GM23338 (cell line): ENCODE data around the gene ORAI1. TPM values are rescaled to one million over a fixed set of nuclear protein-coding genes. Genes with fewer than 3 reads are reported as not detected.

ENCODE experiments used
- ATAC-seq: fragments of 200-7000 bp; cut with Tn5 transposase; 3 replicates; pipeline ENCODE4 v1.9.1; 2020
- DNase-seq: peaks from one replicate; pipeline ENCODE4 v3.0.0-alpha.2; 2015; ENCODE audit warnings: low spot score
- H2AFZ ChIP-seq: fragments of 200-600 bp; sonication (generic); 2 replicates; pipeline ENCODE4 v1.8.0; 2016; ENCODE audit warnings: antibody characterized with exemption, mild to moderate bottlenecking, moderate library complexity
- H3F3A ChIP-seq: fragments of 200-600 bp; sonication (generic); replicated peaks from 2 replicates; pipeline ENCODE4 v1.8.0; 2017; ENCODE audit warnings: antibody characterized with exemption, mixed run types, low read depth
- H3K27ac ChIP-seq: fragments of 200-600 bp; sonication (generic); 2 replicates; pipeline ENCODE4 v1.6.1; 2016; ENCODE audit warnings: low read depth
- H3K27me3 ChIP-seq: fragments of 200-600 bp; sonication (generic); 2 replicates; pipeline ENCODE4 v1.8.0; 2016; ENCODE audit warnings: mild to moderate bottlenecking, mixed run types, moderate library complexity; ENCODE audit not compliant: insufficient read depth
- H3K36me3 ChIP-seq: fragments of 200-600 bp; sonication (generic); 2 replicates; pipeline ENCODE4 v1.8.0; 2016; ENCODE audit warnings: mild to moderate bottlenecking; ENCODE audit not compliant: insufficient read depth
- H3K4me1 ChIP-seq: fragments of 200-600 bp; sonication (generic); 2 replicates; pipeline ENCODE4 v1.8.0; 2016; ENCODE audit warnings: mild to moderate bottlenecking, moderate library complexity; ENCODE audit not compliant: insufficient read depth
- H3K4me2 ChIP-seq: fragments of 200-600 bp; sonication (generic); 2 replicates; pipeline ENCODE4 v1.7.1; 2017; ENCODE audit warnings: mixed run types
- H3K4me3 ChIP-seq: fragments of 200-600 bp; sonication (generic); 2 replicates; pipeline ENCODE4 v1.6.1; 2016; ENCODE audit warnings: mixed run types
- H3K79me2 ChIP-seq: fragments of 200-600 bp; sonication (generic); replicated peaks from 2 replicates; pipeline ENCODE4 v1.8.0; 2017; ENCODE audit warnings: mild to moderate bottlenecking; ENCODE audit not compliant: insufficient read depth
- H3K9me2 ChIP-seq: fragments of 200-600 bp; sonication (generic); 2 replicates; pipeline ENCODE4 v1.8.0; 2017; ENCODE audit not compliant: insufficient read depth
- H4K20me1 ChIP-seq: fragments of 200-600 bp; sonication (generic); replicated peaks from 2 replicates; pipeline ENCODE4 v1.8.0; 2017; ENCODE audit warnings: mild to moderate bottlenecking; ENCODE audit not compliant: insufficient read depth
- H3K27ac Mint-ChIP-seq: 2 replicates; pipeline ENCODE4 v1.8.0; 2020; ENCODE audit warnings: inconsistent platforms, mild to moderate bottlenecking, moderate library complexity, mixed read lengths
- H3K27me3 Mint-ChIP-seq: 3 replicates; pipeline ENCODE4 v1.8.0; 2022; ENCODE audit warnings: low read depth, mild to moderate bottlenecking, moderate library complexity, mixed read lengths, inconsistent platforms; ENCODE audit not compliant: insufficient read depth, poor library complexity
- H3K36me3 Mint-ChIP-seq: 3 replicates; pipeline ENCODE4 v1.8.0; 2021; ENCODE audit warnings: low read depth, mild to moderate bottlenecking, inconsistent platforms, moderate library complexity, mixed read lengths
- H3K4me1 Mint-ChIP-seq: 3 replicates; pipeline ENCODE4 v1.8.0; 2020; ENCODE audit warnings: mild to moderate bottlenecking, inconsistent platforms, mixed read lengths
- H3K4me3 Mint-ChIP-seq: 3 replicates; pipeline ENCODE4 v1.8.0; 2021; ENCODE audit warnings: moderate library complexity, mild to moderate bottlenecking, inconsistent platforms, mixed read lengths
- H3K9me3 Mint-ChIP-seq: 3 replicates; pipeline ENCODE4 v1.8.0; 2020; ENCODE audit warnings: moderate library complexity, mild to moderate bottlenecking, inconsistent platforms, mixed read lengths
- CREB1 ChIP-seq: fragments of 250-450 bp; sonication (Bioruptor Pico); IDR thresholded peaks from 2 replicates; pipeline ENCODE4 v1.5.0; 2020; ENCODE audit warnings: low read depth, mild to moderate bottlenecking, moderate library complexity
- EZH2 ChIP-seq: fragments of 200-600 bp; sonication (generic); IDR thresholded peaks from one replicate; pipeline ENCODE4 v1.8.0; 2017; ENCODE audit warnings: antibody characterized with exemption, mild to moderate bottlenecking, low read depth; ENCODE audit not compliant: unreplicated experiment
- EZH2phosphoT487 ChIP-seq: fragments of 200-600 bp; sonication (generic); IDR thresholded peaks from one replicate; pipeline ENCODE4 v1.8.1; 2018; ENCODE audit warnings: antibody characterized with exemption; ENCODE audit not compliant: unreplicated experiment
- JUNB ChIP-seq: IDR thresholded peaks from one replicate; pipeline ENCODE4 v1.6.1; 2016; ENCODE audit warnings: antibody characterized with exemption; ENCODE audit not compliant: unreplicated experiment
- NANOG ChIP-seq: IDR thresholded peaks from 2 replicates; pipeline ENCODE4 v1.6.1; 2016; ENCODE audit warnings: antibody characterized with exemption, borderline replicate concordance
- POLR2AphosphoS5 ChIP-seq: IDR thresholded peaks from 2 replicates; pipeline ENCODE4 v1.6.1; 2016; ENCODE audit warnings: antibody characterized with exemption, low read depth
- STAT1 ChIP-seq: IDR thresholded peaks from one replicate; pipeline ENCODE4 v1.6.1; 2016; ENCODE audit warnings: antibody characterized with exemption; ENCODE audit not compliant: unreplicated experiment
- ZNF114 ChIP-seq: fragments of 250-450 bp; sonication (Bioruptor Pico); IDR thresholded peaks from 2 replicates; pipeline ENCODE4 v1.5.0; 2020; ENCODE audit warnings: mild to moderate bottlenecking, moderate library complexity
- ZNF331 ChIP-seq: fragments of 250-450 bp; sonication (Bioruptor Pico); IDR thresholded peaks from 2 replicates; pipeline ENCODE4 v1.5.0; 2020; ENCODE audit warnings: low read depth, mild to moderate bottlenecking, moderate library complexity
- polyA plus RNA-seq: library from polyadenylated mRNA; unstranded; fragments of >200 nt; fragmentation: Nextera tagmentation; extraction: Ambion mirVana; gene quantifications from 2 replicates; pipeline ENCODE4 v1.2.1, GENCODE V29; 2016
- total RNA-seq: library from RNA; depleted of rRNA; stranded (reverse); fragments of >200 nt; shearing (Covaris generic); gene quantifications from 2 replicates; pipeline ENCODE4 v1.2.3, GENCODE V29; 2014
- TF ChIP-seq, protein P1 (sequence below), 2 experiments: fragments of 200-600 bp in 1 of 2; sonication (generic) in 1 of 2; conservative IDR thresholded peaks; 2 replicates each; pipeline versions ENCODE4 v1.5.1 to v1.6.1; 2016 to 2017; ENCODE audit warnings: antibody characterized with exemption in 2 of 2, low read depth in 2 of 2, mild to moderate bottlenecking in 2 of 2, moderate library complexity in 1 of 2
- TF ChIP-seq, protein P2 (sequence below): fragments of 250-450 bp; sonication (Bioruptor Pico); IDR thresholded peaks from 2 replicates; pipeline ENCODE4 v1.5.0; 2020; ENCODE audit warnings: mild to moderate bottlenecking, moderate library complexity
- TF ChIP-seq, protein P3 (sequence below): IDR thresholded peaks from 2 replicates; pipeline ENCODE4 v1.6.1; 2016; ENCODE audit warnings: antibody characterized with exemption

ORAI1 gene
- total and polyA plus RNA-seq, 2 experiments from 2014 or later = 23.7 to 32.0 TPM

DNA sequence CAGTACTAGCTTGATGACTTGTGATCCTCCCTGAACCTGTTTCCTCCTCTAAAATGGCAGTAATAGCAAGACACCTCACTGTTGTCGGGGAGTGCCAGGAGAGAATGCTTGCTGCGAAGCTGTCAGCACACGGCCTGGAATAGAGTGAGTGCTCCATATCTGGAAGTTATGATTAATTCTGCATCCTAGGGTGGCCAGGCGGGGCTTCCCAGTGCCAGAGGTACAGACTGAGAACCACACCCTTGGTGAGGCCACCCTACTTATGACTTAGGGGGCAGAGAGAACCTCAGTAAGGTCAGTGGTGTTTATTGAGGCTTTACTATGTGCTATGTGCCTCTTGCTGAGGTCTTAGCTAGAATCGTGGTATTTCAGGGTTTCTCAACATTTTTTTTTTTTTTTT lies 23.0 kb downstream of the ORAI1 start:
- Mint-ChIP-seq H3K27ac (no peak overlapping the region), H3K27me3 (peaks cover 9% of the 10 kb centered on the region), H3K4me1 (peaks cover 2% of the 10 kb centered on the region; the same call in 2 of the 3 replicates), H3K36me3 (peaks cover 3% of the 10 kb centered on the region; the same call in 1 of the 3 replicates), H3K9me3 (no peaks in the 10 kb centered on the region), H3K4me3 (no peak overlapping the region; the same call in 2 of the 3 replicates)
- H3K27me3 ChIP-seq = no peaks in the 10 kb centered on the region
- 0 out of 2 replicates have a peak, but pooled peaks cover 3% of the 10 kb centered on the region for H3F3A ChIP-seq
- no peak overlapping the region for H3K4me2 ChIP-seq
- H3K36me3 ChIP-seq = no peaks in the 10 kb centered on the region
- no peak overlapping the region for H3K4me3 ChIP-seq
- no peaks in the 10 kb centered on the region for H3K4me1 ChIP-seq
- TF ChIP-seq ZNF331 (no peak), STAT1 (no peak)
- TF ChIP-seq, protein P1, sequence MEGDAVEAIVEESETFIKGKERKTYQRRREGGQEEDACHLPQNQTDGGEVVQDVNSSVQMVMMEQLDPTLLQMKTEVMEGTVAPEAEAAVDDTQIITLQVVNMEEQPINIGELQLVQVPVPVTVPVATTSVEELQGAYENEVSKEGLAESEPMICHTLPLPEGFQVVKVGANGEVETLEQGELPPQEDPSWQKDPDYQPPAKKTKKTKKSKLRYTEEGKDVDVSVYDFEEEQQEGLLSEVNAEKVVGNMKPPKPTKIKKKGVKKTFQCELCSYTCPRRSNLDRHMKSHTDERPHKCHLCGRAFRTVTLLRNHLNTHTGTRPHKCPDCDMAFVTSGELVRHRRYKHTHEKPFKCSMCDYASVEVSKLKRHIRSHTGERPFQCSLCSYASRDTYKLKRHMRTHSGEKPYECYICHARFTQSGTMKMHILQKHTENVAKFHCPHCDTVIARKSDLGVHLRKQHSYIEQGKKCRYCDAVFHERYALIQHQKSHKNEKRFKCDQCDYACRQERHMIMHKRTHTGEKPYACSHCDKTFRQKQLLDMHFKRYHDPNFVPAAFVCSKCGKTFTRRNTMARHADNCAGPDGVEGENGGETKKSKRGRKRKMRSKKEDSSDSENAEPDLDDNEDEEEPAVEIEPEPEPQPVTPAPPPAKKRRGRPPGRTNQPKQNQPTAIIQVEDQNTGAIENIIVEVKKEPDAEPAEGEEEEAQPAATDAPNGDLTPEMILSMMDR (conservative IDR thresholded peaks at IDR 0.05; ENCODE audit: low read depth in 2 of 2) = no peak
- ATAC-seq (no peak), DNase-seq (no peak)
- H3K9me2 ChIP-seq = no peaks in the 10 kb centered on the region
- no peaks in the 10 kb centered on the region for H3K79me2 ChIP-seq
- H2AFZ ChIP-seq = no peak overlapping the region
- H4K20me1 ChIP-seq = no peaks in the 10 kb centered on the region
- no peak overlapping the region for H3K27ac ChIP-seq

DNA sequence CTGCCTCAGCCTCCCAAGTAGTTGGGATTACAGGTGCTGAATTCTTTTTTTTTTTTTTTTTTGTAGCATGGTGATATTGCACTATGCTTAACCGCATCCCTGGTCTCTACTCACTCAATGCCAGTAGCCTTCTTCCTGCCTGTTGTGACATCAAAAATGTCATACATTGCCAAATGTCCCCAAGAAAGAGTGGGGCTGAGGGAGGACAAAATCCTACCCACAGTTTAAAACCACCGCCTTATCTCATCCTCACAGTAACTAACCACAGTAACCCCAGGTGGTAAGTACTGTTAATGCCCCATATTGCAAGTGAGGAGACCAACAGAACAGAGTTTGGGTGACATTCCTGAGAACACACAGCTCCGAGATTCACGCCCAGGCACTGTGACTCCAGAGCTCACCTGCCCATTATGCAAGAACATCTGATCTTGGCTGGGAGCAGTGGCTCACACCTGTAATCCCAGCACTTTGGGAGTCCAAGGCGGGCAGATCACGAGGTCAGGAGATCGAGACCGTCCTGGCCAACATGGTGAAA lies 23.6 kb downstream of the ORAI1 start:
- Histone ChIP-seq H3K27me3 (no peaks in the 10 kb centered on the region), H4K20me1 (no peaks in the 10 kb centered on the region), H3K79me2 (no peaks in the 10 kb centered on the region), H3K4me2 (no peak overlapping the region), H3K36me3 (no peaks in the 10 kb centered on the region), H3K27ac (no peak overlapping the region), H3K4me1 (no peaks in the 10 kb centered on the region), H2AFZ (no peak overlapping the region), H3F3A (0 out of 2 replicates have a peak, but pooled peaks cover 3% of the 10 kb centered on the region), H3K4me3 (no peak overlapping the region), H3K9me2 (no peaks in the 10 kb centered on the region)
- ATAC-seq (no peak), DNase-seq (no peak)
- H3K4me3 Mint-ChIP-seq = no peak overlapping the region
- H3K36me3 Mint-ChIP-seq = peaks cover 3% of the 10 kb centered on the region; the same call in 1 of the 3 replicates
- H3K27ac Mint-ChIP-seq = no peak overlapping the region
- no peaks in the 10 kb centered on the region for H3K9me3 Mint-ChIP-seq
- H3K27me3 Mint-ChIP-seq = peaks cover 11% of the 10 kb centered on the region
- peaks cover 4% of the 10 kb centered on the region; the same call in 2 of the 3 replicates for H3K4me1 Mint-ChIP-seq
- TF ChIP-seq EZH2phosphoT487 = no peak
- no peak for TF ChIP-seq ZNF114
- TF ChIP-seq, protein P2, sequence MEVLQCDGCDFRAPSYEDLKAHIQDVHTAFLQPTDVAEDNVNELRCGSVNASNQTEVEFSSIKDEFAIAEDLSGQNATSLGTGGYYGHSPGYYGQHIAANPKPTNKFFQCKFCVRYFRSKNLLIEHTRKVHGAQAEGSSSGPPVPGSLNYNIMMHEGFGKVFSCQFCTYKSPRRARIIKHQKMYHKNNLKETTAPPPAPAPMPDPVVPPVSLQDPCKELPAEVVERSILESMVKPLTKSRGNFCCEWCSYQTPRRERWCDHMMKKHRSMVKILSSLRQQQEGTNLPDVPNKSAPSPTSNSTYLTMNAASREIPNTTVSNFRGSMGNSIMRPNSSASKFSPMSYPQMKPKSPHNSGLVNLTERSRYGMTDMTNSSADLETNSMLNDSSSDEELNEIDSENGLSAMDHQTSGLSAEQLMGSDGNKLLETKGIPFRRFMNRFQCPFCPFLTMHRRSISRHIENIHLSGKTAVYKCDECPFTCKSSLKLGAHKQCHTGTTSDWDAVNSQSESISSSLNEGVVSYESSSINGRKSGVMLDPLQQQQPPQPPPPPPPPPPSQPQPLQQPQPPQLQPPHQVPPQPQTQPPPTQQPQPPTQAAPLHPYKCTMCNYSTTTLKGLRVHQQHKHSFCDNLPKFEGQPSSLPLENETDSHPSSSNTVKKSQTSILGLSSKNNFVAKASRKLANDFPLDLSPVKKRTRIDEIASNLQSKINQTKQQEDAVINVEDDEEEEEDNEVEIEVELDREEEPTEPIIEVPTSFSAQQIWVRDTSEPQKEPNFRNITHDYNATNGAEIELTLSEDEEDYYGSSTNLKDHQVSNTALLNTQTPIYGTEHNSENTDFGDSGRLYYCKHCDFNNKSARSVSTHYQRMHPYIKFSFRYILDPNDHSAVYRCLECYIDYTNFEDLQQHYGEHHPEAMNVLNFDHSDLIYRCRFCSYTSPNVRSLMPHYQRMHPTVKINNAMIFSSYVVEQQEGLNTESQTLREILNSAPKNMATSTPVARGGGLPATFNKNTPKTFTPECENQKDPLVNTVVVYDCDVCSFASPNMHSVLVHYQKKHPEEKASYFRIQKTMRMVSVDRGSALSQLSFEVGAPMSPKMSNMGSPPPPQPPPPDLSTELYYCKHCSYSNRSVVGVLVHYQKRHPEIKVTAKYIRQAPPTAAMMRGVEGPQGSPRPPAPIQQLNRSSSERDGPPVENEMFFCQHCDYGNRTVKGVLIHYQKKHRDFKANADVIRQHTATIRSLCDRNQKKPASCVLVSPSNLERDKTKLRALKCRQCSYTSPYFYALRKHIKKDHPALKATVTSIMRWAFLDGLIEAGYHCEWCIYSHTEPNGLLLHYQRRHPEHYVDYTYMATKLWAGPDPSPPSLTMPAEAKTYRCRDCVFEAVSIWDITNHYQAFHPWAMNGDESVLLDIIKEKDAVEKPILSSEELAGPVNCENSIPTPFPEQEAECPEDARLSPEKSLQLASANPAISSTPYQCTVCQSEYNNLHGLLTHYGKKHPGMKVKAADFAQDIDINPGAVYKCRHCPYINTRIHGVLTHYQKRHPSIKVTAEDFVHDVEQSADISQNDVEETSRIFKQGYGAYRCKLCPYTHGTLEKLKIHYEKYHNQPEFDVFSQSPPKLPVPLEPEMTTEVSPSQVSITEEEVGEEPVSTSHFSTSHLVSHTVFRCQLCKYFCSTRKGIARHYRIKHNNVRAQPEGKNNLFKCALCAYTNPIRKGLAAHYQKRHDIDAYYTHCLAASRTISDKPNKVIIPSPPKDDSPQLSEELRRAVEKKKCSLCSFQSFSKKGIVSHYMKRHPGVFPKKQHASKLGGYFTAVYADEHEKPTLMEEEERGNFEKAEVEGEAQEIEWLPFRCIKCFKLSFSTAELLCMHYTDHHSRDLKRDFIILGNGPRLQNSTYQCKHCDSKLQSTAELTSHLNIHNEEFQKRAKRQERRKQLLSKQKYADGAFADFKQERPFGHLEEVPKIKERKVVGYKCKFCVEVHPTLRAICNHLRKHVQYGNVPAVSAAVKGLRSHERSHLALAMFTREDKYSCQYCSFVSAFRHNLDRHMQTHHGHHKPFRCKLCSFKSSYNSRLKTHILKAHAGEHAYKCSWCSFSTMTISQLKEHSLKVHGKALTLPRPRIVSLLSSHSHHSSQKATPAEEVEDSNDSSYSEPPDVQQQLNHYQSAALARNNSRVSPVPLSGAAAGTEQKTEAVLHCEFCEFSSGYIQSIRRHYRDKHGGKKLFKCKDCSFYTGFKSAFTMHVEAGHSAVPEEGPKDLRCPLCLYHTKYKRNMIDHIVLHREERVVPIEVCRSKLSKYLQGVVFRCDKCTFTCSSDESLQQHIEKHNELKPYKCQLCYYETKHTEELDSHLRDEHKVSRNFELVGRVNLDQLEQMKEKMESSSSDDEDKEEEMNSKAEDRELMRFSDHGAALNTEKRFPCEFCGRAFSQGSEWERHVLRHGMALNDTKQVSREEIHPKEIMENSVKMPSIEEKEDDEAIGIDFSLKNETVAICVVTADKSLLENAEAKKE = no peak
- no peak for TF ChIP-seq EZH2
- TF ChIP-seq POLR2AphosphoS5 = no peak
- TF ChIP-seq NANOG = no peak
- TF ChIP-seq, protein P3, sequence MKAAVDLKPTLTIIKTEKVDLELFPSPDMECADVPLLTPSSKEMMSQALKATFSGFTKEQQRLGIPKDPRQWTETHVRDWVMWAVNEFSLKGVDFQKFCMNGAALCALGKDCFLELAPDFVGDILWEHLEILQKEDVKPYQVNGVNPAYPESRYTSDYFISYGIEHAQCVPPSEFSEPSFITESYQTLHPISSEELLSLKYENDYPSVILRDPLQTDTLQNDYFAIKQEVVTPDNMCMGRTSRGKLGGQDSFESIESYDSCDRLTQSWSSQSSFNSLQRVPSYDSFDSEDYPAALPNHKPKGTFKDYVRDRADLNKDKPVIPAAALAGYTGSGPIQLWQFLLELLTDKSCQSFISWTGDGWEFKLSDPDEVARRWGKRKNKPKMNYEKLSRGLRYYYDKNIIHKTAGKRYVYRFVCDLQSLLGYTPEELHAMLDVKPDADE = no peak
- TF ChIP-seq JUNB = no peak
- no peak for TF ChIP-seq CREB1 (CRISPR knock-in tag)
- no peak for TF ChIP-seq ZNF331
